K562 (cell line): ENCODE measurements around the gene ERBB3. TPM values are rescaled to one million over a fixed set of nuclear protein-coding genes. Genes with fewer than 3 reads are reported as not detected.

Experiments
- ATF1 ChIP-seq, 2 experiments: fragments of 450-650 bp in 1 of 2; IDR thresholded peaks; 2 replicates each; pipeline ENCODE4 v1.6.1; 2016; ENCODE audit warnings: missing compliant biosample characterization in 1 of 2, missing genetic modification characterization in 1 of 2
- CHD2 ChIP-seq: IDR thresholded peaks from 2 replicates; pipeline ENCODE4 v1.6.1; 2011; ENCODE audit warnings: low read depth, low read length
- CXXC5 ChIP-seq: fragments of 250-450 bp; sonication (Bioruptor Pico); IDR thresholded peaks from 2 replicates; pipeline ENCODE4 v1.8.0; 2022; ENCODE audit warnings: inconsistent platforms, mild to moderate bottlenecking, moderate library complexity
- L3MBTL2 ChIP-seq: fragments of 450-650 bp; IDR thresholded peaks from 2 replicates; pipeline ENCODE4 v1.6.1; 2016; ENCODE audit warnings: mild to moderate bottlenecking, moderate library complexity
- MYC ChIP-seq, 2 experiments: fragments of 250-450 bp in 1 of 2; sonication (Bioruptor Pico) in 1 of 2; IDR thresholded peaks; 2 replicates each; pipeline versions ENCODE4 v1.5.1 to v1.6.1; 2012 to 2021; ENCODE audit warnings: low read depth in 2 of 2, borderline replicate concordance in 1 of 2, improper control_type of control experiment in 1 of 2, low read length in 1 of 2, mild to moderate bottlenecking in 1 of 2, moderate library complexity in 1 of 2
- PHF8 ChIP-seq: fragments of 200-600 bp; sonication (generic); IDR thresholded peaks from 2 replicates; pipeline ENCODE4 v1.6.1; 2012; ENCODE audit warnings: mixed run types, mild to moderate bottlenecking, inconsistent platforms, low read length, moderate library complexity, borderline replicate concordance
- SIRT6 ChIP-seq: IDR thresholded peaks from one replicate; pipeline ENCODE4 v1.6.1; 2012; ENCODE audit warnings: low read depth, mild to moderate bottlenecking, control low read depth, inconsistent platforms, low read length, moderate library complexity
- YY1 ChIP-seq, 3 experiments: IDR thresholded peaks; 2 replicates each; pipeline ENCODE4 v1.6.1; 2011; ENCODE audit warnings: low read length in 2 of 3, mild to moderate bottlenecking in 2 of 3, moderate library complexity in 2 of 3, borderline replicate concordance in 1 of 3, control low read depth in 1 of 3, low read depth in 1 of 3; ENCODE audit not compliant: insufficient read depth in 3 of 3, insufficient replicate concordance in 2 of 3, control insufficient read depth in 1 of 3, insufficient read length in 1 of 3; ENCODE audit errors: extremely low read depth in 1 of 3
- polyA plus RNA-seq, 8 experiments: library from polyadenylated mRNA; depleted of rRNA in 4 of 8; stranded (reverse) in 5 of 8; unstranded in 3 of 8; fragments of >200 nt; fragmentation: Nextera tagmentation in 2 of 8; fragmentation: Illumina TruSeq in 1 of 8; extraction: Ambion mirVana in 2 of 8; extraction: Trizol in 1 of 8; gene quantifications; 2 replicates each; pipeline versions ENCODE4 v1.2.1 to v1.2.3, GENCODE V29; 2011 to 2014; ENCODE audit warnings: inconsistent platforms in 1 of 8, missing spikeins in 1 of 8
- total RNA-seq, 7 experiments: library from RNA; depleted of rRNA in 6 of 7; stranded (reverse); fragments of >200 nt in 6 of 7; fragmentation: Illumina TruSeq in 2 of 7; extraction: Trizol in 2 of 7; gene quantifications; 2 replicates each; pipeline versions ENCODE4 v1.2.1 to v1.2.3, GENCODE V29; 2011 to 2021; ENCODE audit warnings: low replicate concordance in 1 of 7
- TF ChIP-seq, protein P1 (sequence below): fragments of 250-450 bp; sonication (Bioruptor Pico); IDR thresholded peaks from 2 replicates; pipeline ENCODE4 v1.5.1; 2021; ENCODE audit warnings: mild to moderate bottlenecking
- TF ChIP-seq, protein P2 (sequence below): fragments of 450-650 bp; IDR thresholded peaks from 2 replicates; pipeline ENCODE4 v1.6.1; 2016
- TF ChIP-seq, protein P3 (sequence below): conservative IDR thresholded peaks from 2 replicates; pipeline ENCODE4 v1.6.1; 2011; ENCODE audit warnings: low read depth, mild to moderate bottlenecking, low read length; ENCODE audit not compliant: control insufficient read depth
- TF ChIP-seq, protein P4 (sequence below), 2 experiments: IDR thresholded peaks; 2 replicates each; pipeline ENCODE4 v1.6.1; 2012; ENCODE audit warnings: improper control_type of control experiment in 2 of 2, low read depth in 2 of 2, low read length in 2 of 2, borderline replicate concordance in 1 of 2
- TF ChIP-seq, protein P5 (sequence below), 2 experiments: fragments of 450-650 bp in 1 of 2; sonication (generic) in 1 of 2; formaldehyde crosslinking in 1 of 2; IDR thresholded peaks in 1 of 2; conservative IDR thresholded peaks in 1 of 2; 2 replicates each; pipeline versions ENCODE4 v1.6.1 to v1.8.1; 2016 to 2023; ENCODE audit warnings: mild to moderate bottlenecking in 2 of 2, moderate library complexity in 2 of 2, inconsistent platforms in 1 of 2, missing genetic modification reagents in 1 of 2

The ERBB3 gene
- total and polyA plus RNA-seq, 9 of the 15 experiments (the other 6 are each of a cell fraction or from before 2014, with no cell fraction given), result 1.5 to 5.4 (median 3.8) TPM

DNA sequence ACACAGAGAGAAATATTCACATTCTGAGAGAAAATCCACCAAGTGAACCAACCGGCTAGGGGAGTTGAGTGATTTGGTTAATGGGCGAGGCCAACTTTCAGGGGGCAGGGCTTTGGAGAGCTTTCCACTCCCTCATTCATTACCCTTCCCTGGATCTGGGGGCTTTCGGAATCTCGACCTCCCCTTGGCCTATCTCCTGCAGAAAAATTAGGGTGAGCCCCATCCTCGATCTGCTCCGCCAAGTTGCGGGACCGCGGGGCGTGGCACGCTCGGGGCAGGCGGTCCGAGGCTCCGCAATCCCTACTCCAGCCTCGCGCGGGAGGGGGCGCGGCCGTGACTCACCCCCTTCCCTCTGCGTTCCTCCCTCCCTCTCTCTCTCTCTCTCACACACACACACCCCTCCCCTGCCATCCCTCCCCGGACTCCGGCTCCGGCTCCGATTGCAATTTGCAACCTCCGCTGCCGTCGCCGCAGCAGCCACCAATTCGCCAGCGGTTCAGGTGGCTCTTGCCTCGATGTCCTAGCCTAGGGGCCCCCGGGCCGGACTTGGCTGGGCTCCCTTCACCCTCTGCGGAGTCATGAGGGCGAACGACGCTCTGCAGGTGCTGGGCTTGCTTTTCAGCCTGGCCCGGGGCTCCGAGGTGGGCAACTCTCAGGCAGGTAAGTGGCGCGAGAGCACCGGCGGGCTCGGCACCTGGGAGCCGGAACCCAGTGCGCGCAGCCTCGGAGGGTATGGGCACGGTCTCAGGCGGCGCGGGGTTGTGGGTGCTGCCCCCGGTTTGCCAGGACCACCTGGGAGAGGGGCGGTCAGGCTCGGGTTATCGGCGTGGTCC lies at the start of gene ERBB3 (continued):
- TF ChIP-seq, protein P1, sequence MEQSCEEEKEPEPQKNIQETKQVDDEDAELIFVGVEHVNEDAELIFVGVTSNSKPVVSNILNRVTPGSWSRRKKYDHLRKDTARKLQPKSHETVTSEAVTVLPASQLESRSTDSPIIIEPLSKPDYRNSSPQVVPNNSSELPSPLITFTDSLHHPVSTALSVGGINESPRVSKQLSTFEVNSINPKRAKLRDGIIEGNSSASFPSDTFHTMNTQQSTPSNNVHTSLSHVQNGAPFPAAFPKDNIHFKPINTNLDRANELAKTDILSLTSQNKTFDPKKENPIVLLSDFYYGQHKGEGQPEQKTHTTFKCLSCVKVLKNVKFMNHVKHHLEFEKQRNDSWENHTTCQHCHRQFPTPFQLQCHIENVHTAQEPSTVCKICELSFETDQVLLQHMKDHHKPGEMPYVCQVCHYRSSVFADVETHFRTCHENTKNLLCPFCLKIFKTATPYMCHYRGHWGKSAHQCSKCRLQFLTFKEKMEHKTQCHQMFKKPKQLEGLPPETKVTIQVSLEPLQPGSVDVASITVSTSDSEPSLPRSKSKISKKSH (CRISPR knock-in tag), result no peak
- TF ChIP-seq, protein P2, sequence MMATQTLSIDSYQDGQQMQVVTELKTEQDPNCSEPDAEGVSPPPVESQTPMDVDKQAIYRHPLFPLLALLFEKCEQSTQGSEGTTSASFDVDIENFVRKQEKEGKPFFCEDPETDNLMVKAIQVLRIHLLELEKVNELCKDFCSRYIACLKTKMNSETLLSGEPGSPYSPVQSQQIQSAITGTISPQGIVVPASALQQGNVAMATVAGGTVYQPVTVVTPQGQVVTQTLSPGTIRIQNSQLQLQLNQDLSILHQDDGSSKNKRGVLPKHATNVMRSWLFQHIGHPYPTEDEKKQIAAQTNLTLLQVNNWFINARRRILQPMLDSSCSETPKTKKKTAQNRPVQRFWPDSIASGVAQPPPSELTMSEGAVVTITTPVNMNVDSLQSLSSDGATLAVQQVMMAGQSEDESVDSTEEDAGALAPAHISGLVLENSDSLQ, result peak; percentile 31; the same call in 1 of the 2 replicates
- TF ChIP-seq, protein P3, sequence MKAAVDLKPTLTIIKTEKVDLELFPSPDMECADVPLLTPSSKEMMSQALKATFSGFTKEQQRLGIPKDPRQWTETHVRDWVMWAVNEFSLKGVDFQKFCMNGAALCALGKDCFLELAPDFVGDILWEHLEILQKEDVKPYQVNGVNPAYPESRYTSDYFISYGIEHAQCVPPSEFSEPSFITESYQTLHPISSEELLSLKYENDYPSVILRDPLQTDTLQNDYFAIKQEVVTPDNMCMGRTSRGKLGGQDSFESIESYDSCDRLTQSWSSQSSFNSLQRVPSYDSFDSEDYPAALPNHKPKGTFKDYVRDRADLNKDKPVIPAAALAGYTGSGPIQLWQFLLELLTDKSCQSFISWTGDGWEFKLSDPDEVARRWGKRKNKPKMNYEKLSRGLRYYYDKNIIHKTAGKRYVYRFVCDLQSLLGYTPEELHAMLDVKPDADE, result 0 out of 2 replicates have a peak, but pooled peaks have one; percentile 4
- TF ChIP-seq SIRT6, result no peak
- TF ChIP-seq, protein P4, sequence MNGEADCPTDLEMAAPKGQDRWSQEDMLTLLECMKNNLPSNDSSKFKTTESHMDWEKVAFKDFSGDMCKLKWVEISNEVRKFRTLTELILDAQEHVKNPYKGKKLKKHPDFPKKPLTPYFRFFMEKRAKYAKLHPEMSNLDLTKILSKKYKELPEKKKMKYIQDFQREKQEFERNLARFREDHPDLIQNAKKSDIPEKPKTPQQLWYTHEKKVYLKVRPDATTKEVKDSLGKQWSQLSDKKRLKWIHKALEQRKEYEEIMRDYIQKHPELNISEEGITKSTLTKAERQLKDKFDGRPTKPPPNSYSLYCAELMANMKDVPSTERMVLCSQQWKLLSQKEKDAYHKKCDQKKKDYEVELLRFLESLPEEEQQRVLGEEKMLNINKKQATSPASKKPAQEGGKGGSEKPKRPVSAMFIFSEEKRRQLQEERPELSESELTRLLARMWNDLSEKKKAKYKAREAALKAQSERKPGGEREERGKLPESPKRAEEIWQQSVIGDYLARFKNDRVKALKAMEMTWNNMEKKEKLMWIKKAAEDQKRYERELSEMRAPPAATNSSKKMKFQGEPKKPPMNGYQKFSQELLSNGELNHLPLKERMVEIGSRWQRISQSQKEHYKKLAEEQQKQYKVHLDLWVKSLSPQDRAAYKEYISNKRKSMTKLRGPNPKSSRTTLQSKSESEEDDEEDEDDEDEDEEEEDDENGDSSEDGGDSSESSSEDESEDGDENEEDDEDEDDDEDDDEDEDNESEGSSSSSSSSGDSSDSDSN (IDR thresholded peaks at IDR 0.05; ENCODE audit: borderline replicate concordance in 1 of 2, low read depth in 2 of 2, low read length in 2 of 2), result peak; percentile 11 to 53; a peak in 1 of 4 replicates
- peak; percentile 56; the same call in 1 of the 2 replicates for TF ChIP-seq MYC (IDR thresholded peaks at IDR 0.05; ENCODE audit: low read depth, low read length)
- TF ChIP-seq MYC (CRISPR knock-in tag; IDR thresholded peaks at IDR 0.05; ENCODE audit: borderline replicate concordance, low read depth), result no peak
- TF ChIP-seq, protein P5, sequence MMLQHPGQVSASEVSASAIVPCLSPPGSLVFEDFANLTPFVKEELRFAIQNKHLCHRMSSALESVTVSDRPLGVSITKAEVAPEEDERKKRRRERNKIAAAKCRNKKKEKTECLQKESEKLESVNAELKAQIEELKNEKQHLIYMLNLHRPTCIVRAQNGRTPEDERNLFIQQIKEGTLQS (IDR thresholded peaks at IDR 0.05), result peak; percentile 92
- TF ChIP-seq, protein P5 (CRISPR knock-in tag; conservative IDR thresholded peaks at IDR 0.05), result peak; percentile 91
- peak; percentile 37; the same call in 1 of the 2 replicates for TF ChIP-seq PHF8
- TF ChIP-seq L3MBTL2, result peak; percentile 89
- TF ChIP-seq CXXC5 (CRISPR knock-in tag), result peak; percentile 91
- peak in 1 of 3 experiments; percentile 51 for TF ChIP-seq YY1 (IDR thresholded peaks at IDR 0.05; ENCODE audit: borderline replicate concordance in 1 of 3, control insufficient read depth in 1 of 3, extremely low read depth in 1 of 3, insufficient read depth in 3 of 3, insufficient read length in 1 of 3, insufficient replicate concordance in 2 of 3, low read depth in 1 of 3, low read length in 2 of 3)
- TF ChIP-seq ATF1 (CRISPR knock-in tag; IDR thresholded peaks at IDR 0.05), result no peak
- peak; percentile 60; the same call in 1 of the 2 replicates for TF ChIP-seq ATF1 (tag; IDR thresholded peaks at IDR 0.05)
- peak; percentile 66; the same call in 1 of the 2 replicates for TF ChIP-seq CHD2
